WTC11 (cell line): Measurements from ENCODE around the gene TMX1. TPM values are rescaled to one million over a fixed set of nuclear protein-coding genes. Genes with fewer than 3 reads are reported as not detected.

Experiments
- ATAC-seq: fragments of 200-7000 bp; cut with Tn5 transposase; 2 replicates; pipeline ENCODE4 v1.10.0; 2021; ENCODE audit warnings: mild to moderate bottlenecking, moderate library complexity
- CTCF ChIA-PET: fragments of 300-600 bp; sonication (Branson Sonifier 250); formaldehyde crosslinking; loops from one replicate; lab custom pipeline; 2021; ENCODE audit warnings: antibody characterized with exemption; lab: Charles Lee
- POLR2A ChIA-PET: fragments of 350-600 bp; sonication (Branson Sonifier 250); formaldehyde crosslinking; loops from one replicate; lab custom pipeline; 2021; ENCODE audit warnings: antibody characterized with exemption; lab: Charles Lee
- DNase-seq: peaks from one replicate; pipeline ENCODE4 v3.0.0; 2021; ENCODE audit warnings: low spot score
- H3K27ac Mint-ChIP-seq: 2 replicates; pipeline ENCODE4 v1.8.0; 2021; ENCODE audit warnings: mixed read lengths
- H3K27me3 Mint-ChIP-seq: 2 replicates; pipeline ENCODE4 v1.8.0; 2021; ENCODE audit warnings: low read depth, mild to moderate bottlenecking, moderate library complexity, mixed read lengths
- H3K36me3 Mint-ChIP-seq: 2 replicates; pipeline ENCODE4 v1.8.0; 2021; ENCODE audit warnings: mixed read lengths
- H3K4me1 Mint-ChIP-seq: 2 replicates; pipeline ENCODE4 v1.8.0; 2022; ENCODE audit warnings: mixed read lengths
- H3K4me3 Mint-ChIP-seq: 2 replicates; pipeline ENCODE4 v1.8.0; 2021; ENCODE audit warnings: mild to moderate bottlenecking, moderate library complexity, mixed read lengths
- H3K9me3 Mint-ChIP-seq: 2 replicates; pipeline ENCODE4 v1.8.0; 2021; ENCODE audit warnings: mixed read lengths
- CREM ChIP-seq: sonication (generic); formaldehyde crosslinking; IDR thresholded peaks from 2 replicates; pipeline ENCODE4 v1.8.1; 2022; ENCODE audit warnings: mild to moderate bottlenecking, missing genetic modification reagents, moderate library complexity
- ELF4 ChIP-seq: sonication (generic); formaldehyde crosslinking; IDR thresholded peaks from 2 replicates; pipeline ENCODE4 v1.8.1; 2022; ENCODE audit warnings: low read depth, mild to moderate bottlenecking, moderate library complexity, missing genetic modification reagents
- FOXP4 ChIP-seq: sonication (generic); formaldehyde crosslinking; IDR thresholded peaks from 2 replicates; pipeline ENCODE4 v1.8.0; 2022; ENCODE audit warnings: mild to moderate bottlenecking, missing genetic modification reagents
- GRHL2 ChIP-seq: fragments of 250-450 bp; sonication (Bioruptor Pico); IDR thresholded peaks from 2 replicates; pipeline ENCODE4 v1.8.0; 2022; ENCODE audit warnings: mild to moderate bottlenecking, moderate library complexity; ENCODE audit not compliant: insufficient replicate concordance, severe bottlenecking
- HMGA2 ChIP-seq: fragments of 250-450 bp; sonication (Bioruptor Pico); IDR thresholded peaks from 2 replicates; pipeline ENCODE4 v1.4.0; 2021; ENCODE audit warnings: mild to moderate bottlenecking, moderate library complexity
- IRF2 ChIP-seq: sonication (generic); formaldehyde crosslinking; IDR thresholded peaks from 2 replicates; pipeline ENCODE4 v1.8.0; 2022; ENCODE audit warnings: low read depth, missing genetic modification reagents, borderline replicate concordance
- JUN ChIP-seq: sonication (generic); formaldehyde crosslinking; IDR thresholded peaks from 2 replicates; pipeline ENCODE4 v1.8.0; 2023; ENCODE audit warnings: mild to moderate bottlenecking, missing genetic modification reagents
- NFYB ChIP-seq: sonication (generic); formaldehyde crosslinking; conservative IDR thresholded peaks from 2 replicates; pipeline ENCODE4 v1.8.0; 2022; ENCODE audit warnings: low read depth, missing genetic modification reagents
- RELA ChIP-seq: sonication (generic); formaldehyde crosslinking; IDR thresholded peaks from 2 replicates; pipeline ENCODE4 v1.8.1; 2022; ENCODE audit warnings: missing genetic modification reagents, mild to moderate bottlenecking, borderline replicate concordance
- SMAD3 ChIP-seq: sonication (generic); formaldehyde crosslinking; IDR thresholded peaks from 2 replicates; pipeline ENCODE4 v1.8.0; 2022; ENCODE audit warnings: missing genetic modification reagents, mild to moderate bottlenecking, borderline replicate concordance
- TEAD1 ChIP-seq: sonication (generic); formaldehyde crosslinking; IDR thresholded peaks from 2 replicates; pipeline ENCODE4 v1.8.0; 2022; ENCODE audit warnings: mild to moderate bottlenecking, missing genetic modification reagents
- TEAD4 ChIP-seq: sonication (generic); formaldehyde crosslinking; IDR thresholded peaks from 2 replicates; pipeline ENCODE4 v1.8.0; 2022; ENCODE audit warnings: mild to moderate bottlenecking, missing genetic modification reagents
- ZNF396 ChIP-seq: fragments of 250-450 bp; sonication (Bioruptor Pico); IDR thresholded peaks from 2 replicates; pipeline ENCODE4 v1.8.0; 2021; ENCODE audit warnings: mild to moderate bottlenecking, moderate library complexity, borderline replicate concordance
- ZSCAN18 ChIP-seq: fragments of 250-450 bp; sonication (Bioruptor Pico); IDR thresholded peaks from 2 replicates; pipeline ENCODE4 v2.1.2; 2022; ENCODE audit warnings: mild to moderate bottlenecking, moderate library complexity
- total RNA-seq: library from RNA; stranded (reverse); gene quantifications from 3 replicates; pipeline ENCODE4 v1.2.3, GENCODE V29; 2021
- TF ChIP-seq, protein P1 (sequence below): sonication (generic); formaldehyde crosslinking; IDR thresholded peaks from 2 replicates; pipeline ENCODE4 v1.8.1; 2023; ENCODE audit warnings: mild to moderate bottlenecking, missing genetic modification reagents
- TF ChIP-seq, protein P2 (sequence below): sonication (generic); formaldehyde crosslinking; IDR thresholded peaks from 2 replicates; pipeline ENCODE4 v1.8.0; 2023; ENCODE audit warnings: missing genetic modification reagents
- TF ChIP-seq, protein P3 (sequence below): sonication (generic); formaldehyde crosslinking; IDR thresholded peaks from 2 replicates; pipeline ENCODE4 v1.8.1; 2022; ENCODE audit warnings: low read depth, missing genetic modification reagents, borderline replicate concordance
- TF ChIP-seq, protein P4 (sequence below): sonication (generic); formaldehyde crosslinking; IDR thresholded peaks from 2 replicates; pipeline ENCODE4 v1.8.0; 2023; ENCODE audit warnings: mild to moderate bottlenecking, missing genetic modification reagents
- TF ChIP-seq, protein P5 (sequence below): sonication (generic); formaldehyde crosslinking; conservative IDR thresholded peaks from 2 replicates; pipeline ENCODE4 v1.8.1; 2022; ENCODE audit warnings: mild to moderate bottlenecking, missing genetic modification reagents
- TF ChIP-seq, protein P6 (sequence below): sonication (generic); formaldehyde crosslinking; IDR thresholded peaks from 2 replicates; pipeline ENCODE4 v1.8.1; 2023; ENCODE audit warnings: mild to moderate bottlenecking, missing genetic modification reagents, moderate library complexity

TMX1 gene
- total RNA-seq, 1 experiment from 2014 or later = 40.9 TPM

- TF ChIP-seq NFYB (CRISPR knock-in tag) (no peak), TEAD4 (CRISPR knock-in tag) (no peak), SMAD3 (CRISPR knock-in tag) (no peak; the same call in 1 of the 2 replicates), CREM (peak; percentile 71; the same call in 1 of the 2 replicates), HMGA2 (CRISPR knock-in tag) (no peak), GRHL2 (no peak), ZSCAN18 (CRISPR knock-in tag) (no peak), JUN (CRISPR knock-in tag) (0 out of 2 replicates have a peak, but pooled peaks have one; percentile 53), ELF4 (CRISPR knock-in tag) (no peak), RELA (no peak), TEAD1 (peak; percentile 67; the same call in 1 of the 2 replicates)
- TF ChIP-seq, protein P1, sequence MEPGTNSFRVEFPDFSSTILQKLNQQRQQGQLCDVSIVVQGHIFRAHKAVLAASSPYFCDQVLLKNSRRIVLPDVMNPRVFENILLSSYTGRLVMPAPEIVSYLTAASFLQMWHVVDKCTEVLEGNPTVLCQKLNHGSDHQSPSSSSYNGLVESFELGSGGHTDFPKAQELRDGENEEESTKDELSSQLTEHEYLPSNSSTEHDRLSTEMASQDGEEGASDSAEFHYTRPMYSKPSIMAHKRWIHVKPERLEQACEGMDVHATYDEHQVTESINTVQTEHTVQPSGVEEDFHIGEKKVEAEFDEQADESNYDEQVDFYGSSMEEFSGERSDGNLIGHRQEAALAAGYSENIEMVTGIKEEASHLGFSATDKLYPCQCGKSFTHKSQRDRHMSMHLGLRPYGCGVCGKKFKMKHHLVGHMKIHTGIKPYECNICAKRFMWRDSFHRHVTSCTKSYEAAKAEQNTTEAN (CRISPR knock-in tag) = no peak
- TF ChIP-seq, protein P2, sequence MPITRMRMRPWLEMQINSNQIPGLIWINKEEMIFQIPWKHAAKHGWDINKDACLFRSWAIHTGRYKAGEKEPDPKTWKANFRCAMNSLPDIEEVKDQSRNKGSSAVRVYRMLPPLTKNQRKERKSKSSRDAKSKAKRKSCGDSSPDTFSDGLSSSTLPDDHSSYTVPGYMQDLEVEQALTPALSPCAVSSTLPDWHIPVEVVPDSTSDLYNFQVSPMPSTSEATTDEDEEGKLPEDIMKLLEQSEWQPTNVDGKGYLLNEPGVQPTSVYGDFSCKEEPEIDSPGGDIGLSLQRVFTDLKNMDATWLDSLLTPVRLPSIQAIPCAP = no peak
- TF ChIP-seq, protein P3, sequence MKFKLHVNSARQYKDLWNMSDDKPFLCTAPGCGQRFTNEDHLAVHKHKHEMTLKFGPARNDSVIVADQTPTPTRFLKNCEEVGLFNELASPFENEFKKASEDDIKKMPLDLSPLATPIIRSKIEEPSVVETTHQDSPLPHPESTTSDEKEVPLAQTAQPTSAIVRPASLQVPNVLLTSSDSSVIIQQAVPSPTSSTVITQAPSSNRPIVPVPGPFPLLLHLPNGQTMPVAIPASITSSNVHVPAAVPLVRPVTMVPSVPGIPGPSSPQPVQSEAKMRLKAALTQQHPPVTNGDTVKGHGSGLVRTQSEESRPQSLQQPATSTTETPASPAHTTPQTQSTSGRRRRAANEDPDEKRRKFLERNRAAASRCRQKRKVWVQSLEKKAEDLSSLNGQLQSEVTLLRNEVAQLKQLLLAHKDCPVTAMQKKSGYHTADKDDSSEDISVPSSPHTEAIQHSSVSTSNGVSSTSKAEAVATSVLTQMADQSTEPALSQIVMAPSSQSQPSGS (CRISPR knock-in tag) = no peak
- TF ChIP-seq, protein P4, sequence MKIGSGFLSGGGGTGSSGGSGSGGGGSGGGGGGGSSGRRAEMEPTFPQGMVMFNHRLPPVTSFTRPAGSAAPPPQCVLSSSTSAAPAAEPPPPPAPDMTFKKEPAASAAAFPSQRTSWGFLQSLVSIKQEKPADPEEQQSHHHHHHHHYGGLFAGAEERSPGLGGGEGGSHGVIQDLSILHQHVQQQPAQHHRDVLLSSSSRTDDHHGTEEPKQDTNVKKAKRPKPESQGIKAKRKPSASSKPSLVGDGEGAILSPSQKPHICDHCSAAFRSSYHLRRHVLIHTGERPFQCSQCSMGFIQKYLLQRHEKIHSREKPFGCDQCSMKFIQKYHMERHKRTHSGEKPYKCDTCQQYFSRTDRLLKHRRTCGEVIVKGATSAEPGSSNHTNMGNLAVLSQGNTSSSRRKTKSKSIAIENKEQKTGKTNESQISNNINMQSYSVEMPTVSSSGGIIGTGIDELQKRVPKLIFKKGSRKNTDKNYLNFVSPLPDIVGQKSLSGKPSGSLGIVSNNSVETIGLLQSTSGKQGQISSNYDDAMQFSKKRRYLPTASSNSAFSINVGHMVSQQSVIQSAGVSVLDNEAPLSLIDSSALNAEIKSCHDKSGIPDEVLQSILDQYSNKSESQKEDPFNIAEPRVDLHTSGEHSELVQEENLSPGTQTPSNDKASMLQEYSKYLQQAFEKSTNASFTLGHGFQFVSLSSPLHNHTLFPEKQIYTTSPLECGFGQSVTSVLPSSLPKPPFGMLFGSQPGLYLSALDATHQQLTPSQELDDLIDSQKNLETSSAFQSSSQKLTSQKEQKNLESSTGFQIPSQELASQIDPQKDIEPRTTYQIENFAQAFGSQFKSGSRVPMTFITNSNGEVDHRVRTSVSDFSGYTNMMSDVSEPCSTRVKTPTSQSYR (CRISPR knock-in tag) = no peak
- TF ChIP-seq, all 79 proteins: peak for 21
Measured at GRCh38 chr14:51239813-51240803, at the start of gene TMX1 (continued).

DNA sequence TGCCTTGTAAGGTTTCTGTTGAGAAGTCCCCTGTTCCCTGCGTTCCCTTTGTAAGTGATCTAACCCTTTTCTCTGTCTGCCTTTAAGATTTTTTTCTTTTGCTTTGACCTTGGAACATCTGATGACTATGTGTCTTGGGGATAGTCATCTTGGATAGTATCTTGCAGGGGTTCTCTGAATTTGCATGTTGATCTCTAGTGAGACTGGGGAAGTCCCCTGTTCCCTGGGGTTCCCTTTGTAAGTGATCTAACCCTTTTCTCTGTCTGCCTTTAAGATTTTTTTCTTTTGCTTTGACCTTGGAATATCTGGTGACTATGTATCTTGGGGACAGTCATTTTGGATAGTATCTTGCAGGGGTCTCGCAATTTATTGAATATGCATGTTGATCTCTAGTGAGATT is 38.2 kb upstream of the TMX1 start:
- DNase-seq (no peak), ATAC-seq (no peak)
- Mint-ChIP-seq H3K4me3 (no peak overlapping the region), H3K4me1 (peaks cover 10% of the 10 kb centered on the region), H3K27me3 (no peaks in the 10 kb centered on the region), H3K27ac (no peak overlapping the region), H3K9me3 (no peaks in the 10 kb centered on the region), H3K36me3 (no peaks in the 10 kb centered on the region)
- CTCF ChIA-PET = no interaction called here
- POLR2A ChIA-PET = no interaction called here
- TF ChIP-seq, protein P5, sequence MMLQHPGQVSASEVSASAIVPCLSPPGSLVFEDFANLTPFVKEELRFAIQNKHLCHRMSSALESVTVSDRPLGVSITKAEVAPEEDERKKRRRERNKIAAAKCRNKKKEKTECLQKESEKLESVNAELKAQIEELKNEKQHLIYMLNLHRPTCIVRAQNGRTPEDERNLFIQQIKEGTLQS (CRISPR knock-in tag) = no peak
- no peak for TF ChIP-seq ZNF396
- TF ChIP-seq, protein P6, sequence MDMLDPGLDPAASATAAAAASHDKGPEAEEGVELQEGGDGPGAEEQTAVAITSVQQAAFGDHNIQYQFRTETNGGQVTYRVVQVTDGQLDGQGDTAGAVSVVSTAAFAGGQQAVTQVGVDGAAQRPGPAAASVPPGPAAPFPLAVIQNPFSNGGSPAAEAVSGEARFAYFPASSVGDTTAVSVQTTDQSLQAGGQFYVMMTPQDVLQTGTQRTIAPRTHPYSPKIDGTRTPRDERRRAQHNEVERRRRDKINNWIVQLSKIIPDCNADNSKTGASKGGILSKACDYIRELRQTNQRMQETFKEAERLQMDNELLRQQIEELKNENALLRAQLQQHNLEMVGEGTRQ (CRISPR knock-in tag) = no peak
- TF ChIP-seq IRF2 (CRISPR knock-in tag) = no peak
- no peak for TF ChIP-seq FOXP4 (CRISPR knock-in tag)
